K562 (cell line): ENCODE data around the gene PREP.

Experiments
- CBX8 ChIP-seq: fragments of 200-600 bp; sonication (generic); IDR thresholded peaks from 2 replicates; pipeline ENCODE4 v1.6.1; 2012; ENCODE audit warnings: borderline replicate concordance, mixed run types, low read depth, mild to moderate bottlenecking, moderate library complexity, mixed read lengths, low read length, control low read depth, inconsistent platforms; ENCODE audit not compliant: poor library complexity, severe bottlenecking; ENCODE audit errors: extremely low read depth
- ETV6 ChIP-seq, 3 experiments: fragments of 150-350 bp in 1 of 3; sonication (generic) in 1 of 3; formaldehyde crosslinking in 1 of 3; IDR thresholded peaks; 2 replicates each; pipeline versions ENCODE4 v1.6.1 to v1.8.0; 2014 to 2022; ENCODE audit warnings: borderline replicate concordance in 2 of 3, low read depth in 2 of 3, antibody characterized with exemption in 1 of 3, low read length in 1 of 3, mild to moderate bottlenecking in 1 of 3, missing genetic modification reagents in 1 of 3
- NRF1 ChIP-seq, 2 experiments: fragments of 450-650 bp; IDR thresholded peaks in 1 of 2; conservative IDR thresholded peaks in 1 of 2; 2 replicates each; pipeline ENCODE4 v1.6.1; 2014; ENCODE audit warnings: mild to moderate bottlenecking in 2 of 2
- ZNF354B ChIP-seq: fragments of 250-450 bp; sonication (Bioruptor Pico); IDR thresholded peaks from 2 replicates; pipeline ENCODE4 v1.4.0; 2020

GRCh38 chr6:105302617-105303128 lies 100.2 kb downstream of the PREP start:
- TF ChIP-seq CBX8: no peak
- no peak for TF ChIP-seq NRF1 (conservative IDR thresholded peaks at IDR 0.05 in 1 of 2, IDR thresholded peaks at IDR 0.05 in 1 of 2)
- TF ChIP-seq ETV6 (IDR thresholded peaks at IDR 0.05; ENCODE audit: borderline replicate concordance in 1 of 2, low read depth in 2 of 2, low read length in 1 of 2): no peak
- TF ChIP-seq ETV6 (CRISPR knock-in tag; IDR thresholded peaks at IDR 0.05; ENCODE audit: borderline replicate concordance): no peak
- TF ChIP-seq ZNF354B (CRISPR knock-in tag): no peak
